HG02571 (cell line): ENCODE results near the gene HINFP.
"Not testable (repeated sequence)": the region's sequence is repeated elsewhere in the genome, so short reads cannot be mapped to it uniquely, and the experiment has no call there.

Experiments used
- ATAC-seq: cut with Tn5 transposase; IDR thresholded peaks from one replicate; pipeline ENCODE4 v1.9.1; 2021; ENCODE audit warnings: mild to moderate bottlenecking, moderate library complexity; ENCODE audit not compliant: unreplicated experiment

The HINFP gene

DNA sequence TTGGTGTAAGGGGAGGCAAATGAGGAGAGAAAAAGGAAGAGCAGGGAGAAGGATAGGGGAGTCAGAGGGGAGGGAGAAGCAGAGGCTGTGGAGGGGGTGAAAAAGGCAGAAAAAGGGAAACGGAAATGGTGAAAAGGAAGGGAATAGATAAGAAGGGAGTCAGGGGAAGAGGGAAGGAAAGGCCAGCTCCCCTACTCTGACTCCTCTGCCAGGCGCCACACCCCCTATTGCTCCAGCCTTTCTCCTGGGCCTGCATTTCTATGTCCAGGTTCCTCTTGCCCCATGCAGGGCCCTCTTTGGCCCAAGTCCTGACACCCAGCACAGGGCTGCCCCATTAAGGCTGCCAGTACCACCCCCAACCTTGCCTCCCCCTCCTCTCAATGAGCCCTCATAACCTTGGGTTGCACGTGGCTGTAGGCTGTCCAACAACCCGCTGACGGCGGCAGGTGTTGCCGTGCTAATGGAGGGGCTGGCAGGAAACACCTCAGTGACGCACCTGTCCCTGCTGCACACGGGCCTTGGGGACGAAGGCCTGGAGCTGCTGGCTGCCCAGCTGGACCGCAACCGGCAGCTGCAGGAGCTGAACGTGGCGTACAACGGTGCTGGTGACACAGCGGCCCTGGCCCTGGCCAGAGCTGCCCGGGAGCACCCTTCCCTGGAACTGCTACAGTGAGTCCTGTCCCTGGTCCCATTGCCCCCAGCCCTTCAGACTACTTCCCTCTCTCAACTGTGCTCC, 60.5 kb downstream of the HINFP start:
- no peak for ATAC-seq

DNA sequence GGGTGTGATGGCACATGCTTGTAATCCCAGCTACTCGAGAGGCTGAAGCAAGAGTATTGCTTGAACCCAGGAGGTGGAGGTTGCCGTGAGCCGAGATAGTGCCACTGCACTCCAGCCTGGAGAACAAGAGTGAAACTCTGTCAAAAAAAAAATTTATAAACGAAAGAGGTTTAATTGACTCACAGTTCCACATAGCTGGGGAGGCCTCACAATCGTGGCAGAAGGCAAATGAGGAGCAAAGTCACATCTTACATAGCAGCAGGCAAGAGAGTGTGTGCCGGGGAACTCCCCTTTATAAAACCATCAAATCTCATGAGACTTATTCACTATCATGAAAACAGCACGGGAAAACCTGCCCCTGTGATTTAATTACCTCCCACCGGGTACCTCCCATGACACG, 63.0 kb downstream of the HINFP start:
- not testable (repeated sequence) for ATAC-seq
